Inferior parietal cortex (tissue), 1 donor: Measurements from ENCODE around the gene LRP3.
"Not testable (repeated sequence)": the region's sequence is repeated elsewhere in the genome, so short reads cannot be mapped to it uniquely, and the experiment has no call there.

Source experiments
- DNase-seq: peaks from one replicate; pipeline ENCODE4 v3.0.0-alpha.2; 2016; ENCODE audit errors: extremely low spot score

Gene LRP3

GRCh38 chr19:33193865-33194362, at the start of gene LRP3:
Gene LRP3, plus strand, starts transcription at chr19:33194330. Its CDS starts 456 bp downstream, at chr19:33194786.
- peak; percentile 11 for DNase-seq

- no peak for DNase-seq
These were observed 47.9 kb upstream of the LRP3 start for GRCh38 chr19:33146209-33146608.

DNA sequence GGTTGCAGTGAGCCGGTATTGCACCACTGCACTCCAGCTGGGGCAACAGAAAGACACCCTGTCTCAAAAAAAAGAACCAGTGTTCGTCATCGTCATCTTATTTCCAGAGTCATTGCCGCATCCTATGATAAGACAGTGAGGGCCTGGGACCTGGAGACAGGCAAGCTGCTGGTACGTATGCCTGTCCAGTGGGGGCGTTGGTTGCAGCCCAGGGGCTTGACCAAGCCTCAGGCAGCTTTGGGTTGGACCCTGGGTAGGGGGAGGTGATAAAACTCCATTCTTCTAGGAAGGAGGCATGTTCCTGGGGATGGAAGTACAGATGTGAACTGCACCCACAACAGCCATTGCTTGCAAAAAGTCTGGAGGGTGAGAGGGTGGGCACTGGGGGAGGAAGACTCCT, 46.6 kb upstream of the LRP3 start:
- DNase-seq, result no peak

DNA sequence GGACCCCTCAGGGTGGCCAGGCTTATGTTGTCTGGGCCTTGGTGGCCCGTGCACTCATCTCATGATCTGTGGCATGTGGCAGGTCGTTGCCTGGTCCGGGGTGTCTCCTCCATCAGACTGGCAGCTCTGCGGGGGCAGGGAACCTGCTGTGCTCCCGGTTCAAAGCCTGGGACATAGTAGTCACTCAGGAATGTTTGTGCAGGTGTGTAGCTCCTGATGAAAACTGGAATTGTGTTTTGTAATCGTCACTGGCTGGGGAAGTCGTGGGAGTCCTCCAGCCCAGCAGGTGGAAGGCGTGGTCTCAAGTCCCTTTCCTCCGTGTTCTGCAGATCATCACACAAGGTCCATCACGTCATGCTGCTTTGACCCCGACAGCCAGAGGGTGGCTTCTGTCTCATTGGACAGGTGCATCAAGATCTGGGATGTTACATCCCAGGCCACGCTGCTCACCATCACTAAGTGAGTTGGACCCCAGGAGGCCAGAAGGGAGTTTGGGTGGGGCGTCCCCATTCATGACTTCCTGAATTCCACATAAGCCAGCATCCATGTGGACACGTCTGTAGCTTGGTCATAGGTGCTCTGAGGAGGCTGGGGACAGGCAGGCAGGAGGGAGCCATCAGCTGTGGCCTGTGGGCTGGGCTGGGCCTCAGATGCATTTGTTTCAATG, 43.1 kb upstream of the LRP3 start:
- no peak for DNase-seq

- DNase-seq, result no peak
These were observed 42.0 kb upstream of the LRP3 start for GRCh38 chr19:33152176-33152575.

GRCh38 chr19:33152625-33153024, 41.5 kb upstream of the LRP3 start:
- DNase-seq, result not testable (repeated sequence)

GRCh38 chr19:33154313-33154712, 39.8 kb upstream of the LRP3 start:
- not testable (repeated sequence) for DNase-seq

DNA sequence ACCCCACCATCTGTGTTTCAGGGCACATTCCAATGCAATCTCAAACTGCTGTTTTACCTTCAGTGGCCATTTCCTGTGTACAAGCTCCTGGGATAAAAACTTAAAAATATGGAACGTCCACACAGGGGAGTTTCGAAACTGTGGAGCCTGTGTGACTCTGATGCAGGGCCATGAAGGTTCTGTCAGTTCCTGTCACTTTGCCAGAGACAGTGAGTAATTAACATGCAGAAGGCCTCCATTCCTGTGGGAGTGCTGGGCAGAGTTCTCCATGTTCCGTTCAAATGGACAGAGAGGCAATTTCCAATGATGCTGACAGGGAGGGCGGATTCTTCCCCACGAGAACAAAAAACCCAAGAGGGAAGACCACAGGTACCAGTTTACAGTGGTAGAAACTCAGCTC, 37.8 kb upstream of the LRP3 start:
- DNase-seq, result no peak

GRCh38 chr19:33157906-33158305, 36.2 kb upstream of the LRP3 start:
- DNase-seq, result no peak

DNA sequence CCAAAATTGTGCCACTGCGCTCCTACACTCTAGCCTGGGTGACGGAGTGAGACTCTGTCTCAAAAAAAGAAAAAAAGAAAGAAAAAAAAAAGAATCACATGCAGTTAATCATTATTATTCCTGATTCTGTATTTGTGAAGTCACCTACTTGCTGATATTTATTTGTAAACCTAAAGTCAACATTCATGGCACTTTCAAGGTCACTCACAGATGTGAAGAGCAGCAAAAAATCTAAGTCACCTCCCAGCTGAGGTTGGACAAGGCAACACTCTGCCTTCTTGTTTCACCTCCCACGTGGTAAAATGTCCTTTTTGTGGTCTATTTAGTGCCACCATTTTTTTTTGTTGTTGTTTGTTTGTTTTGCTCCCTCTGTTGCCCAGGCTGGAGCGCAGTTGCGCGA, 35.8 kb upstream of the LRP3 start:
- no peak for DNase-seq

DNA sequence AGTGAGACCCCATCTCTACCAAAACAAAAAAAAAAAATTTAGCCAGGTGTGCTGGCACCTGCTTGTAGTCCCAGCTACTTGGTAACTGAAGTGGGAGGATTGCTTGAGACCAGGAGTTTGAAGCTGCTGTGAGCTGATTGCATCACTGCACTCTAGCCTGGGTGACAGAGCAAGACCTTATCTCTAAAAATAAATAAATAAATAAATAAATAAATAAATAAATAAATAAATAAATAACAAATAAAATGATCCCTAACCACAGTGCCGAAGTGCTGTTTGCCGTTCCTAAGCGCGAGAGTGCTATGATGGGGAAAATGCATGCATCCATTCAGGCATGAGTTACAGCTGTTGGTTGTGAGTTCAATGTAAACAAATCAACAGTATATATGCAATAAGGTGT, 35.0 kb upstream of the LRP3 start:
- DNase-seq, result no peak

DNA sequence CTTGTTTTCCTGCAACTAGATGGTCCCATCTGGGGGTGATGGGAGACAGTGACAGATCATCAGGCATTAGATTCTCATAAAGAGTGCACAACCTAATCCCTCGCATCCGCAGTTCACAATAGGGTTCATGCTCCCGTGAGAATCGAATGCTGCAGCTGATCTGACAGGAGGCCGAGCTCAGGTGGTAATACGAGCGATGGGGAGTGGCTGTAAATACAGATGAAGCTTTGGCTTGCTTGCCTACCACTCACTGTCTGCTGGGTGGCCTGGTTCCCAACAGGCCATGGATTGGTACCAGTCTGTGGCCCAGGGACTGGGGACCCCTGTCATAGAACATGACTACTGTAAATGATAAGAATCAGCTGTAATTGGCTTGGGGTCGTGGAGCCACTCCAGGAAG, 34.2 kb upstream of the LRP3 start:
- no peak for DNase-seq

- DNase-seq, result no peak
These were observed 32.9 kb upstream of the LRP3 start for GRCh38 chr19:33161201-33161600.

DNA sequence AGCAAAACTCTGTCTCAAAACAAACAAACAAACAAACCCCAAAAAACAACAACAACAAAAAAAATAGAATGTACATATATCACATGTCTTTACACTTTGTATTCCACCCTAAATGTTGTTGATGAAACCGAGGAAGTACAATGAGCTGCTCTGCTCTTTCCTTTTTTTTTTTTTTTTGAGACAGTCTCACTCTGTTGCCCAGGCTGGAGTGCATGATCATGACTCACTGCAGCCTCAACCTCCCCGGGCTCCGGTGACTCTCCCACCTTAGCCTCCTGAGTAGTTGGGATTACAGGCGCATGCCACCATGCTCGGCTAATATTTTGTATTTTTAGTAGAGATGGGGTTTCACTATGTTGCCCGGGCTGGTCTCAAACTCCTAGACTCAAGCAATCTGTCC, 30.6 kb upstream of the LRP3 start:
- no peak for DNase-seq

- not testable (repeated sequence) for DNase-seq
These were observed 28.1 kb upstream of the LRP3 start for GRCh38 chr19:33166037-33166436.

DNA sequence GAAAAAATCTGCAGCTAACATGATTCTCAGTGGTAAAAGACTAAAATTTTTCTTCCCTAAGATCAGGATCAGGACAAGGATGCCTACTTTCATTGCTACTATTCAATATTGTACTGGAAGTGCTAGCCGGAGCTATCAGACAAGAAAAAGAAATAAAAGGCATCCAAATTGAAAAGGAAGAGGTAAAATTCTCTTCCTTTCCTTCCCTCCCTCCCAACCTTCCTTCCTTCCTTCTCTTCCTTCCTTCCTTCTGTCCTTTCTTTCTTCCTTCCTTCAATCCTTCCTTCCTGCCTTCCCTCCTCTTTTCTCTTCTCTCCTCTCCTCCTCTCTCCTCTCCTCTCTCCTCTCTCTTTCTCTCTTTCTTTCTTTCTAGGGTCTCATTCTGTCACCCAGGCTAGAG, 26.7 kb upstream of the LRP3 start:
- DNase-seq, result no peak

DNA sequence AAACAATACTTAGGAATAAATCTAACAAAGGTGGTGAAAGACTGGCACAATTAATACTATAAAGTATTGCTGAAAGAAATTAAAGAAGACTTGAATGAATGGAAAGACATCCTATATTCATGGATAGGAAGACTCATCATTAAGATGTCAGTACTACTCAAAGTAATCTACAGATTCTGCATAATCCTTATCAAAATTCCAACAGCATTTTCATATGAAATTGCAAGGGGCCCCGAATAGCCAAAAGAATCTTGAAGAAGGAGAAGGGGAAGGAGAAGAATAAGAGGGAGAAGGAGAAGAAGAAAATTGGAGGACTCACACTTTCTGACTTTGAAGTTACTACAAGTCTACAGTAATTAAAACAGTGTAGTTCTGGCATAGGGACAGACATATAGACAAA, 25.6 kb upstream of the LRP3 start:
- no peak for DNase-seq

GRCh38 chr19:33171222-33171795, 22.8 kb upstream of the LRP3 start:
- no peak for DNase-seq

DNA sequence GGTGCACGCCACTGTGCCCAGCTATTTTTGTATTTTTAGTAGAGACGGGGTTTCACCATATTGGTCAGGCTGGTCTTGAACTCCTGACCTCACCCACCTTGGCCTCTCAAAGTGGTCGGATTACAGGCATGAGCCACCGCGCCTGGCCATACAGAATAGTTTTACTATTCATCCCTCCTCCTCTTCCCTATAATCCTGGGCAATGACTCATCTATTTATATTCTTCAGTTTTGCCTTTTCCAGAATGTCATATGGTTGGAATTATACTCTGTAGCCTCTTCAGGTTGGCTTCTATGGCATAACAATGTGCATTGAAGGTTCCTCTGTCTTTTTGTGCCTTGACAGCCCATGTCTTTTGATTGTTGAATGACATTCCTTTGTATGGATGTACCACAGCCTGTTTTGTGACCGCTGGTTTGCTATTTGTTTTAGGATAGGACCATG, 22.2 kb upstream of the LRP3 start:
- no peak for DNase-seq

DNA sequence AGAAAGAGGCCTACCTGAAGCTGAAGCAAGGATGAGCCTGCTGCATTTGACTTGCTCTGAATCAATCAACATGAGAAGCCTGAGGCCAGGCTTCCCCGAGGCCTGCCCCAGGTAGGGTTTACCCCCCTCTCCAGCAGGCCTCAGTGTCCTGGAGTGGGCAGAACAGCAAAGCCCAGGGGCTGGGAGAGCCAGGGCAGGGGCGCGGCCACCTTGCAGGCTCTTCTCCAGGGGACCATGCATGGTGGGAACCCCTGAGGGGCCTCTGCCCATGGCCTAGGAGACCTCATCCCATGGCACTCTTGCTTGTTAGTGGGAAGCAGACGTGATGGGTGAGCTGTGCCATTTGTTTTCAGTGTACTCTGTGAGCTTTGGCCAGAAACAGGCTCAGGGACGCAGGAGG, 19.9 kb upstream of the LRP3 start:
- DNase-seq, result no peak

- DNase-seq, result no peak
These were observed 18.9 kb upstream of the LRP3 start for GRCh38 chr19:33175156-33175782.

- DNase-seq, result peak; percentile 11
These were observed 18.1 kb upstream of the LRP3 start for GRCh38 chr19:33175886-33176669.
